ENCODE measurements around the gene LRPAP1. TPM values are rescaled to one million over a fixed set of nuclear protein-coding genes. Genes with fewer than 3 reads are reported as not detected.
A peak's percentile ranks its signal among the peaks of the same experiment; 100 is the strongest.
"Not testable (repeated sequence)": the region's sequence is repeated elsewhere in the genome, so short reads cannot be mapped to it uniquely, and the experiment has no call there.

The LRPAP1 gene
- total RNA-seq, 5 donors from 2014 or later (not counting 1 experiment from before 2014, with no cell fraction given): 81.2 to 88.4 (median 81.9) TPM

DNA sequence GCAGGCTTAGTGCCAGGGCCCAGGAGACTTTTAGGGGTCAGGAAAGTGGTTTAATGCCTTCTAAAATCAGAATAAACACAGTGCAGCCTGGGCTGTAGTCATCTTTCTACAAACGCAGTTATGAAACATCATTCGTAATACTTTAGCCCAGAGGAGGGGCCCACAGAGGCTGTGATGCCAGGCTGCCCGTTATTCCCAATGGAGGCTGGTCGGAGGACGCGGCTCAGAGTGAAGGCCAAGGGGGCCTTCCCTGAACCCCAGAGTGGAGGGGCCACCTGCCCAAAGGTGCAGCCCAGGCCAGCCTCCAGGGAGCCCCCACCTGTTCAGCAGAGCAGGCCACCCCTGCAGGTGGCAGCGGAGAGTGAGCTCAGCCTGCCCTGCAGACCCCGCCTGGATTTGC, 29.9 kb upstream of the LRPAP1 start:
- H3K4me1 ChIP-seq (ENCODE audit: control insufficient read depth in 1 of 2, extremely low read depth in 1 of 2, insufficient read depth in 2 of 2, low read length in 2 of 2); H3K4me1 Mint-ChIP-seq; H3K9me3 ChIP-seq; H3K27me3 ChIP-seq (replicated peaks in 1 of 2; ENCODE audit: control insufficient read depth in 2 of 2, extremely low read depth in 1 of 2, insufficient read depth in 2 of 2, low read length in 1 of 2); POLR2A ChIA-PET; ATAC-seq (replicated peaks in 1 of 4); H3K36me3 Mint-ChIP-seq; H3K4me3 Mint-ChIP-seq; DNase-seq; H3K27ac ChIP-seq (ENCODE audit: low read length); H3K27ac Mint-ChIP-seq; H3K4me3 ChIP-seq (ENCODE audit: control insufficient read depth in 1 of 2, extremely low read depth in 1 of 2, low read length in 1 of 2); H3K36me3 ChIP-seq (ENCODE audit: control insufficient read depth in 2 of 2, extremely low read depth in 1 of 2, insufficient read depth in 1 of 2, low read length in 1 of 2); H3K9me3 Mint-ChIP-seq; CTCF ChIA-PET: not testable (repeated sequence)
- H3K27me3 Mint-ChIP-seq: peaks cover 3 to 13% of the 10 kb centered on the region in 2 donors
- 88% methylated on average over 2 of the region's 8 CpGs for WGBS (ENCODE audit: insufficient coverage)

DNA sequence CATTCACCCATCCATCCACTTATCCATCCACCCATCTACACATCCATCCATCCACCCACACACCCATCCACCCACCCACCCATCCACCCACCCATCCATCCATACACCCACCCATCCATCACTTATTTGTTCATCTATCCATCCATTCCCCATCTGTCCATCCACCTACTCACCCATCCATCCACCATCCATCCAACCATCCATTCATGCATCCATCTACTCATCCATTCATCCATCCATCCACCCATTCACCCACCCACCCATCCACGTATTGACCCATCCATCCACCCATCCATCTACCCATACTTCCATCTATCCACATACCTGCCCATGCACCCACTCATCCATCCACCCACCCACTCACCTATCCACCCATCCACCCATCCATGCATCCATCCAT, 28.2 kb upstream of the LRPAP1 start:
- DNase-seq; H3K4me1 Mint-ChIP-seq; H3K9me3 ChIP-seq; ATAC-seq (replicated peaks in 1 of 4); H3K4me3 Mint-ChIP-seq; H3K27ac ChIP-seq (ENCODE audit: low read length); H3K36me3 ChIP-seq (ENCODE audit: control insufficient read depth in 2 of 2, extremely low read depth in 1 of 2, insufficient read depth in 1 of 2, low read length in 1 of 2); H3K4me3 ChIP-seq (ENCODE audit: control insufficient read depth in 1 of 2, extremely low read depth in 1 of 2, low read length in 1 of 2); H3K4me1 ChIP-seq (ENCODE audit: control insufficient read depth in 1 of 2, extremely low read depth in 1 of 2, insufficient read depth in 2 of 2, low read length in 2 of 2); H3K9me3 Mint-ChIP-seq; H3K27me3 ChIP-seq (replicated peaks in 1 of 2; ENCODE audit: control insufficient read depth in 2 of 2, extremely low read depth in 1 of 2, insufficient read depth in 2 of 2, low read length in 1 of 2); CTCF ChIA-PET; H3K36me3 Mint-ChIP-seq; POLR2A ChIA-PET; H3K27ac Mint-ChIP-seq: not testable (repeated sequence)
- WGBS (ENCODE audit: insufficient coverage): 43% methylated on average over 1 of the region's 1 CpG
- H3K27me3 Mint-ChIP-seq: peaks cover 3 to 16% of the 10 kb centered on the region in 2 donors

DNA sequence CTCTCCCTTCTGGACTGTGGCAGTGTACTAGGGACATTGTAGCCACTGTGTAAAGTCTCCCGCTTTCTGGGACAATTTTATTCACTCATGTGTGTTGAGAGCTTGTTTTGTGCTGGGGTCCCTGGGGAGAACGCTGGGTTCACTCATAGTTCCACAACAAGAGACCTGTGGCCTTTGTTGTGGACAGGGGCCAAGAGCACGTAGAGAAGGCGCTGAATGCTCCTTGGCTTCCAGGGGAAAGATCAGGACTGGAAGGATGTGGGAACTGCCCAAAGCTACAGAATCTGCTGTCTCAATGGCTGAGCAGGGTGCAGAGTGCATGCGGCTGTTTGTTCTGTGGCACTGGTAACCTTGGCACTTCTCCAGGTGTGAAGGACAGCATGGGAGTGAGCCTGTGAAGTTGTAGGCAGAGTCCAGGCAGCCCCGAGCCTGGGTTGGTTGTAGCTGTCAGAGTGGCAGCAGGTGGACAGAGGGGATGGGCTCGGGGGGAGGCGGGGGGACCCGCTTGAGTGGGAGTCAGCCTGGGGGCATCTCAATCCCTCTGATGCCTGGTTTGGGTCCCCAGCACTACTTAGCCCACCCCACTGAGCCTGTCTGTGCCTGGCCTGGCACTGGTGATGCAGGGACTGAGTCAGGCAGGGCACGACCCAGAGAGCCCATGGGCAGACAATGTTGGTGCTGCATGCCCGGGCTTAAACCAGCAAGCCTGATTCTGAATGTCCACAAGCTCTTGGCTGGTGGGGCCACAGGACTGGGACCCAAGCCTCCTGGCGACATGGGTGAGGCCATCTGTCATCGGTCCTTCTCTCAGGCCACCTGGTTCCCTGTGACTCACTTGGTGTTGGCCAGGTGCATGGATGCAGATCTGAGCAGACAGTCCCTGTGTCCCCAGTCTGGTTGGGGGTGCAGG, 27.4 kb upstream of the LRPAP1 start:
- H3K4me3 Mint-ChIP-seq; H3K4me1 Mint-ChIP-seq; H3K27ac Mint-ChIP-seq; DNase-seq; CTCF ChIA-PET; H3K4me3 ChIP-seq (ENCODE audit: control insufficient read depth in 1 of 2, extremely low read depth in 1 of 2, low read length in 1 of 2); H3K36me3 Mint-ChIP-seq; ATAC-seq (replicated peaks in 1 of 4); H3K9me3 Mint-ChIP-seq; H3K9me3 ChIP-seq; POLR2A ChIA-PET; H3K27ac ChIP-seq (ENCODE audit: low read length); H3K36me3 ChIP-seq (ENCODE audit: control insufficient read depth in 2 of 2, extremely low read depth in 1 of 2, insufficient read depth in 1 of 2, low read length in 1 of 2); H3K4me1 ChIP-seq (ENCODE audit: control insufficient read depth in 1 of 2, extremely low read depth in 1 of 2, insufficient read depth in 2 of 2, low read length in 2 of 2): not testable (repeated sequence)
- peaks cover 0 to 12% of the 10 kb centered on the region in 2 experiments for H3K27me3 ChIP-seq (replicated peaks in 1 of 2; ENCODE audit: control insufficient read depth in 2 of 2, extremely low read depth in 1 of 2, insufficient read depth in 2 of 2, low read length in 1 of 2)
- WGBS (ENCODE audit: insufficient coverage): 76% methylated on average over 5 of the region's 13 CpGs
- H3K27me3 Mint-ChIP-seq: peaks cover 3 to 16% of the 10 kb centered on the region in 2 donors

DNA sequence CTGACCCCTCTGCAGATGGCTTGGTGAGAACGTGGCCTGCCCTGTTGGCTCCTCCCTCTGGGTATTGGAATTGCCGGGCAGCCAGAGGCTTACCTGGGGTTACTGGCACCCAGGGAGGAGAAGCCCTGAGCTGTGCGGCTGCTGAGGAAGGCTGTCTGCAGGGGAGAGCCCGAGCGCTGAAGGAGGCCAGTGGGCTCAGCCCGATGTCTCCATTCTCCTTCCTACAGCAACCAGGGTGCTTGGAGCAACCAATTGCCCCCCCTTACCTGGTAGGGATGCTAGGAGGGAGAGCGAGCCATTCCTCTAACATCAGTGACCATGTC, 26.3 kb upstream of the LRPAP1 start:
- H3K4me1 Mint-ChIP-seq; H3K4me3 ChIP-seq (ENCODE audit: control insufficient read depth in 1 of 2, extremely low read depth in 1 of 2, low read length in 1 of 2); H3K27ac ChIP-seq (ENCODE audit: low read length); ATAC-seq (replicated peaks in 1 of 4); DNase-seq; POLR2A ChIA-PET; H3K36me3 Mint-ChIP-seq; H3K27ac Mint-ChIP-seq; H3K4me1 ChIP-seq (ENCODE audit: control insufficient read depth in 1 of 2, extremely low read depth in 1 of 2, insufficient read depth in 2 of 2, low read length in 2 of 2); H3K9me3 ChIP-seq; CTCF ChIA-PET; H3K9me3 Mint-ChIP-seq; H3K36me3 ChIP-seq (ENCODE audit: control insufficient read depth in 2 of 2, extremely low read depth in 1 of 2, insufficient read depth in 1 of 2, low read length in 1 of 2); H3K4me3 Mint-ChIP-seq: not testable (repeated sequence)
- WGBS (ENCODE audit: insufficient coverage): no CpG with 5 or more reads among the region's 7 CpGs
- peaks cover 0 to 12% of the 10 kb centered on the region in 2 experiments for H3K27me3 ChIP-seq (replicated peaks in 1 of 2; ENCODE audit: control insufficient read depth in 2 of 2, extremely low read depth in 1 of 2, insufficient read depth in 2 of 2, low read length in 1 of 2)
- peaks cover 3 to 16% of the 10 kb centered on the region in 2 donors for H3K27me3 Mint-ChIP-seq

DNA sequence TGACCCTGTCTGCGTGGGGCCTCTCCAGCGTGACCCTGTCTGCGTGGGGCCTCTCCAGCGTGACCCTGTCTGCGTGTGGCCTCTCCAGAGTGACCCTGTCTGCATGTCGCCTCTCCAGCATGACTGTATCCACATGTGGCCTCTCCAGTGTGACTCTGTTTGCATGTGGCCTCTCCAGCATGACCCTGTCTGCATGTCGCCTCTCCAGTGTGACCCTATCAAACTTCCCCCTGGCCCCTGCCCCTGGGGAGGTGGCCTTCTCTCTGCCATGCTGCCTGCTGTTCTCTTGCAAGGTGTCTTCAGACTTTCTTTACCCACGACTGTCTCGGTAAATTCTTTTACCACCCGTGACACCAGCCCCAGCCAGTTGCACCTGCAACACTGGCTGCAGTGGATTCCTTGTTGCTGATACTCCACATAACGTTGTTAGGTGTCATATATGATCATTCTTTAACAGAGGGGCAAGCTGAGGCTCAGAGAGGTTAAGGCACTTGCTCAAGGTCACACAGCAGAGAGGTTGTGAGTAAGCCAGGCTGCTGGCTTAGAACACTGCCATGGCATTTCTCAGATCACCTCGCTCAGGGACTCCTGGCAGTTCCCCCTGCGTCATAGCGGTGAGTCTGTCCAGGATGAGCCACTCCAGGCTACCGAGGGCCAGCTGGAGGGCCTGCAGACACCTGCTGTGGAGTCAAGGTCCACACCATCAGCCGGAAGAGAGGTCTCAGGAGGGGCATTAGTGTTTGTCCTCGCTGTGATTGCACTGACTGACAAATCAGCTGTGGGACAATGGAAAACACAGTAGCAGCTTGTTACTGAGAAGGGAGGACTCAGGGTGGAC, 25.7 kb upstream of the LRPAP1 start:
- H3K9me3 Mint-ChIP-seq; H3K4me1 ChIP-seq (ENCODE audit: control insufficient read depth in 1 of 2, extremely low read depth in 1 of 2, insufficient read depth in 2 of 2, low read length in 2 of 2); CTCF ChIA-PET; H3K9me3 ChIP-seq; ATAC-seq (replicated peaks in 1 of 4); DNase-seq; H3K4me3 Mint-ChIP-seq; H3K36me3 ChIP-seq (ENCODE audit: control insufficient read depth in 2 of 2, extremely low read depth in 1 of 2, insufficient read depth in 1 of 2, low read length in 1 of 2); H3K27ac ChIP-seq (ENCODE audit: low read length); H3K36me3 Mint-ChIP-seq; H3K27ac Mint-ChIP-seq; H3K4me1 Mint-ChIP-seq; POLR2A ChIA-PET; H3K4me3 ChIP-seq (ENCODE audit: control insufficient read depth in 1 of 2, extremely low read depth in 1 of 2, low read length in 1 of 2): not testable (repeated sequence)
- peaks cover 0 to 12% of the 10 kb centered on the region in 2 experiments for H3K27me3 ChIP-seq (replicated peaks in 1 of 2; ENCODE audit: control insufficient read depth in 2 of 2, extremely low read depth in 1 of 2, insufficient read depth in 2 of 2, low read length in 1 of 2)
- H3K27me3 Mint-ChIP-seq: peaks cover 3 to 16% of the 10 kb centered on the region in 2 donors
- WGBS (ENCODE audit: insufficient coverage): 53% methylated on average over 7 of the region's 17 CpGs

DNA sequence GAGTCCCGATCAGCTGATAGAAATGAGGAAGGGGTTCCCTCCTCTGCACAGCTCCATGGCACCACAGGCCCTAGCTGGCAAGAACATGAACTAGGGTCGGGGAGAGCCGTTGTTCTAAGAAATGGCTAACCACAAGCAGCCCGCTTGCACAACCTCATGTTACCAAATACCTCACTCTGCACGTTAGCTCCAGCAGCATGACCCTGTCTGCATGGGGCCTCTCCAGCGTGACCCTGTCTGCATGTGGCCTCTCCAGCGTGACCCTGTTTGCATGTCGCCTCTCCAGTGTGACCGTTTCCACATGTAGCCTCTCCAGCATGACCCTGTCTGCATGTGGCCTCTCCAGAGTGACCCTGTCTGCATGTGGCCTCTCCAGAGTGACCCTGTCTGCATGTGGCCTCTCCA, 24.9 kb upstream of the LRPAP1 start:
- POLR2A ChIA-PET; H3K9me3 Mint-ChIP-seq; H3K4me1 ChIP-seq (ENCODE audit: control insufficient read depth in 1 of 2, extremely low read depth in 1 of 2, insufficient read depth in 2 of 2, low read length in 2 of 2); H3K4me3 Mint-ChIP-seq; H3K9me3 ChIP-seq; H3K4me3 ChIP-seq (ENCODE audit: control insufficient read depth in 1 of 2, extremely low read depth in 1 of 2, low read length in 1 of 2); H3K4me1 Mint-ChIP-seq; H3K27ac ChIP-seq (ENCODE audit: low read length); H3K27ac Mint-ChIP-seq; CTCF ChIA-PET; H3K36me3 ChIP-seq (ENCODE audit: control insufficient read depth in 2 of 2, extremely low read depth in 1 of 2, insufficient read depth in 1 of 2, low read length in 1 of 2); H3K36me3 Mint-ChIP-seq; ATAC-seq (replicated peaks in 1 of 4): not testable (repeated sequence)
- H3K27me3 Mint-ChIP-seq: peaks cover 3 to 16% of the 10 kb centered on the region in 2 donors
- 28% methylated on average over 8 of the region's 9 CpGs for WGBS (ENCODE audit: insufficient coverage)
- H3K27me3 ChIP-seq (replicated peaks in 1 of 2; ENCODE audit: control insufficient read depth in 2 of 2, extremely low read depth in 1 of 2, insufficient read depth in 2 of 2, low read length in 1 of 2): peaks cover 0 to 12% of the 10 kb centered on the region in 2 experiments
- peak in 5 of 35 experiments; percentile 3 to 21 (median 9) for DNase-seq

Measured in T-cell (primary cell).